Measurements from ENCODE around the gene DAPL1. TPM values are rescaled to one million over a fixed set of nuclear protein-coding genes. Genes with fewer than 3 reads are reported as not detected.

DAPL1 gene, protein sequence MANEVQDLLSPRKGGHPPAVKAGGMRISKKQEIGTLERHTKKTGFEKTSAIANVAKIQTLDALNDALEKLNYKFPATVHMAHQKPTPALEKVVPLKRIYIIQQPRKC
- total RNA-seq (not detected), polyA plus RNA-seq (under 1 TPM in 1 of 2 donors, not detected in 1; 0.17 TPM)
- long read RNA-seq, donor 1, result 0 reads
- long read RNA-seq, donor 2, result 0 reads
- long read RNA-seq, donor 3, result 0 reads
- long read RNA-seq, donor 4, result 0 reads
- long read RNA-seq, donor 5, result 0 reads

DNA sequence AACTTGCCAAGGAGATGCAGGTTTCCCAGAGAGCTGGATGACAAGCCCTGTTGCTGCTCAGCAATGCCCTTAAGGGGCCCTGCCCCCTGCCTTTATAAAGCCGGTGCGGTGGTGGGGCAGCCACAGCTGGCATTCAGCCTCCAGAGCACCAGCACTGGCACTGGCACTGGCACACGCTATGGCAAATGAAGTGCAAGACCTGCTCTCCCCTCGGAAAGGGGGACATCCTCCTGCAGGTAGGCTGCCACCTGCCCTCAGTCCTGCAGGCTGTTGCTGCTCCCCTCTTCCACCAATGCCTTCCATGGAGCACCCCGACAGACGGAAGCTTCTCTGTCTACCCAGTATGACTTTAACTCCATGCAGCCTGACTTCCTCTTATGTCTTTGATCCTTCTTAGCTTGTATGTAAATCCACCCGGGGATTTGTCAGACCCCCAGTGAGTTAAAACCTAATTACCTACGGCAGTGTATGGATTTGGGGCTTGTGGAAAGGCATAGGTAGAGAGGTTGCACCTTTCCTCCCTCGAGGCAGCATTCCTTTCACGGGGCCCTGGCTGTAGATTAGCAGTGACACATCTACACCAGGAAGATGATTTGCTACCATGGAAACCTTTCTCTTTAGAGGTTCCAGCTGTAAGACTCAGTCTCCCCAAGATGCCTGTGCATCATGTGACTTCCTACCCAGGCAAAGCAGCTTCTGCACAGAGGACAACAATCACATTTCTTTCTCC is at the start of gene DAPL1:
Gene DAPL1, plus strand, starts transcription at position 123 of the 730 bp plus-strand sequence. Its CDS starts 56 bp downstream, at position 179.
- Histone ChIP-seq H3K27me3 (ENCODE audit: control insufficient read depth in 3 of 3, insufficient read depth in 3 of 3, low read length in 2 of 3) (no peaks in the 10 kb centered on the region), H3K27ac (ENCODE audit: low read depth in 1 of 2, low read length in 1 of 2) (no peak within 1 kb of the TSS), H3K36me3 (ENCODE audit: control insufficient read depth in 4 of 4, insufficient read depth in 4 of 4, low read length in 4 of 4) (no peaks in the 10 kb centered on the region), H3K9ac (ENCODE audit: insufficient read depth in 1 of 2, low read length in 2 of 2) (no peak within 1 kb of the TSS), H3K4me1 (ENCODE audit: control insufficient read depth in 5 of 5, insufficient read depth in 5 of 5, low read length in 5 of 5) (peaks cover 0 to 3% (median 0%) of the 10 kb centered on the region in 5 donors), H3K9me3 (ENCODE audit: control insufficient read depth in 4 of 4, insufficient read depth in 3 of 4, low read length in 3 of 4) (no peaks in the 10 kb centered on the region), H3K4me3 (no peak within 1 kb of the TSS)
- DNase-seq, result no peak
- peak; percentile 27 for ATAC-seq (ENCODE audit: insufficient read depth, low FRiP score)
- TF ChIP-seq, protein P1, sequence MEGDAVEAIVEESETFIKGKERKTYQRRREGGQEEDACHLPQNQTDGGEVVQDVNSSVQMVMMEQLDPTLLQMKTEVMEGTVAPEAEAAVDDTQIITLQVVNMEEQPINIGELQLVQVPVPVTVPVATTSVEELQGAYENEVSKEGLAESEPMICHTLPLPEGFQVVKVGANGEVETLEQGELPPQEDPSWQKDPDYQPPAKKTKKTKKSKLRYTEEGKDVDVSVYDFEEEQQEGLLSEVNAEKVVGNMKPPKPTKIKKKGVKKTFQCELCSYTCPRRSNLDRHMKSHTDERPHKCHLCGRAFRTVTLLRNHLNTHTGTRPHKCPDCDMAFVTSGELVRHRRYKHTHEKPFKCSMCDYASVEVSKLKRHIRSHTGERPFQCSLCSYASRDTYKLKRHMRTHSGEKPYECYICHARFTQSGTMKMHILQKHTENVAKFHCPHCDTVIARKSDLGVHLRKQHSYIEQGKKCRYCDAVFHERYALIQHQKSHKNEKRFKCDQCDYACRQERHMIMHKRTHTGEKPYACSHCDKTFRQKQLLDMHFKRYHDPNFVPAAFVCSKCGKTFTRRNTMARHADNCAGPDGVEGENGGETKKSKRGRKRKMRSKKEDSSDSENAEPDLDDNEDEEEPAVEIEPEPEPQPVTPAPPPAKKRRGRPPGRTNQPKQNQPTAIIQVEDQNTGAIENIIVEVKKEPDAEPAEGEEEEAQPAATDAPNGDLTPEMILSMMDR (IDR thresholded peaks at IDR 0.05; ENCODE audit: control extremely low read depth, extremely low read depth), result no peak
- WGBS, 2 donors, result 34 to 37% methylated on average over 10 of the region's 10 CpGs

GRCh38 chr2:158745866-158746382 is 49.2 kb upstream of the DAPL1 start:
- H3K9ac ChIP-seq (ENCODE audit: insufficient read depth in 1 of 2, low read length in 2 of 2), result no peak overlapping the region
- H3K4me3 ChIP-seq, result no peak overlapping the region
- no peaks in the 10 kb centered on the region for H3K27me3 ChIP-seq (ENCODE audit: control insufficient read depth in 3 of 3, insufficient read depth in 3 of 3, low read length in 2 of 3)
- H3K27ac ChIP-seq (ENCODE audit: low read depth in 1 of 2, low read length in 1 of 2), result peak overlapping the region in 1 of 2 donors; percentile 60
- WGBS, 2 donors, result 43 to 48% methylated on average over 7 of the region's 7 CpGs
- no peak for ATAC-seq (ENCODE audit: insufficient read depth, low FRiP score)
- no peaks in the 10 kb centered on the region for H3K36me3 ChIP-seq (ENCODE audit: control insufficient read depth in 4 of 4, insufficient read depth in 4 of 4, low read length in 4 of 4)
- peaks cover 3 to 44% (median 10%) of the 10 kb centered on the region in 5 donors for H3K4me1 ChIP-seq (ENCODE audit: control insufficient read depth in 5 of 5, insufficient read depth in 5 of 5, low read length in 5 of 5)
- DNase-seq, result no peak
- peaks cover 0 to 3% (median 0%) of the 10 kb centered on the region in 4 donors for H3K9me3 ChIP-seq (ENCODE audit: control insufficient read depth in 4 of 4, insufficient read depth in 3 of 4, low read length in 3 of 4)
- TF ChIP-seq, protein P1 (IDR thresholded peaks at IDR 0.05; ENCODE audit: control extremely low read depth, extremely low read depth), result no peak

GRCh38 chr2:158746488-158746887 is 48.6 kb upstream of the DAPL1 start:
- Histone ChIP-seq H3K4me1 (ENCODE audit: control insufficient read depth in 5 of 5, insufficient read depth in 5 of 5, low read length in 5 of 5) (peaks cover 3 to 38% (median 10%) of the 10 kb centered on the region in 5 donors), H3K9ac (ENCODE audit: insufficient read depth in 1 of 2, low read length in 2 of 2) (no peak overlapping the region), H3K27ac (ENCODE audit: low read depth in 1 of 2, low read length in 1 of 2) (no peak overlapping the region), H3K4me3 (no peak overlapping the region), H3K9me3 (ENCODE audit: control insufficient read depth in 4 of 4, insufficient read depth in 3 of 4, low read length in 3 of 4) (peaks cover 0 to 3% (median 0%) of the 10 kb centered on the region in 4 donors), H3K27me3 (ENCODE audit: control insufficient read depth in 3 of 3, insufficient read depth in 3 of 3, low read length in 2 of 3) (no peaks in the 10 kb centered on the region), H3K36me3 (ENCODE audit: control insufficient read depth in 4 of 4, insufficient read depth in 4 of 4, low read length in 4 of 4) (no peaks in the 10 kb centered on the region)
- TF ChIP-seq, protein P1 (IDR thresholded peaks at IDR 0.05; ENCODE audit: control extremely low read depth, extremely low read depth), result no peak
- ATAC-seq (ENCODE audit: insufficient read depth, low FRiP score), result no peak
- 44 to 69% methylated on average over 6 of the region's 6 CpGs for WGBS, 2 donors
- no peak for DNase-seq
